SK-N-SH treated with all-trans-retinoic acid at 6 μM for 48 hours (cell line): ENCODE data around the gene GGACT.

Experiments used
- ARNTL ChIP-seq: fragments of 450-650 bp; formaldehyde crosslinking; IDR thresholded peaks from 2 replicates; pipeline ENCODE4 v1.5.0; 2020; ENCODE audit warnings: low read depth, mild to moderate bottlenecking, moderate library complexity, borderline replicate concordance
- GLIS3 ChIP-seq: fragments of 250-450 bp; sonication (Bioruptor Pico); IDR thresholded peaks from 2 replicates; pipeline ENCODE4 v1.5.0; 2020; ENCODE audit warnings: mild to moderate bottlenecking, moderate library complexity
- PATZ1 ChIP-seq: fragments of 250-450 bp; sonication (Bioruptor Pico); IDR thresholded peaks from 2 replicates; pipeline ENCODE4 v1.8.0; 2020; ENCODE audit warnings: mild to moderate bottlenecking, moderate library complexity, borderline replicate concordance
- PPARA ChIP-seq: fragments of 250-450 bp; sonication (Bioruptor Pico); IDR thresholded peaks from 2 replicates; pipeline ENCODE4 v1.5.0; 2020; ENCODE audit warnings: mild to moderate bottlenecking, borderline replicate concordance
- ZFP3 ChIP-seq: fragments of 250-450 bp; sonication (Bioruptor Pico); IDR thresholded peaks from 2 replicates; pipeline ENCODE4 v1.5.0; 2020; ENCODE audit warnings: mild to moderate bottlenecking, moderate library complexity
- ZNF70 ChIP-seq: fragments of 450-650 bp; formaldehyde crosslinking; IDR thresholded peaks from 2 replicates; pipeline ENCODE4 v1.5.0; 2020; ENCODE audit warnings: mild to moderate bottlenecking, moderate library complexity

- TF ChIP-seq PPARA (CRISPR knock-in tag), result no peak
- TF ChIP-seq PATZ1 (CRISPR knock-in tag), result no peak
- TF ChIP-seq ARNTL (CRISPR knock-in tag), result no peak
- TF ChIP-seq ZFP3 (CRISPR knock-in tag), result no peak
- no peak for TF ChIP-seq GLIS3 (CRISPR knock-in tag)
- TF ChIP-seq ZNF70 (CRISPR knock-in tag), result no peak
Measured at GRCh38 chr13:100483139-100483538, 105.5 kb downstream of the GGACT start.
